Sigmoid colon (tissue), 4 donors: ENCODE results near the gene OGT.

Source experiments
- CTCF ChIP-seq, 4 experiments: fragments of 450-650 bp in 3 of 4; fragments of 200-600 bp in 1 of 4; IDR thresholded peaks; one replicate each; pipeline ENCODE4 v1.5.1; 2016 to 2019; ENCODE audit warnings: antibody characterized with exemption in 4 of 4, mild to moderate bottlenecking in 3 of 4, moderate library complexity in 2 of 4
- EP300 ChIP-seq, 4 donors: sonication (generic); formaldehyde crosslinking; IDR thresholded peaks; one replicate each; pipeline ENCODE4 v1.6.1; 2017; ENCODE audit warnings: antibody characterized with exemption in 4 of 4

DNA sequence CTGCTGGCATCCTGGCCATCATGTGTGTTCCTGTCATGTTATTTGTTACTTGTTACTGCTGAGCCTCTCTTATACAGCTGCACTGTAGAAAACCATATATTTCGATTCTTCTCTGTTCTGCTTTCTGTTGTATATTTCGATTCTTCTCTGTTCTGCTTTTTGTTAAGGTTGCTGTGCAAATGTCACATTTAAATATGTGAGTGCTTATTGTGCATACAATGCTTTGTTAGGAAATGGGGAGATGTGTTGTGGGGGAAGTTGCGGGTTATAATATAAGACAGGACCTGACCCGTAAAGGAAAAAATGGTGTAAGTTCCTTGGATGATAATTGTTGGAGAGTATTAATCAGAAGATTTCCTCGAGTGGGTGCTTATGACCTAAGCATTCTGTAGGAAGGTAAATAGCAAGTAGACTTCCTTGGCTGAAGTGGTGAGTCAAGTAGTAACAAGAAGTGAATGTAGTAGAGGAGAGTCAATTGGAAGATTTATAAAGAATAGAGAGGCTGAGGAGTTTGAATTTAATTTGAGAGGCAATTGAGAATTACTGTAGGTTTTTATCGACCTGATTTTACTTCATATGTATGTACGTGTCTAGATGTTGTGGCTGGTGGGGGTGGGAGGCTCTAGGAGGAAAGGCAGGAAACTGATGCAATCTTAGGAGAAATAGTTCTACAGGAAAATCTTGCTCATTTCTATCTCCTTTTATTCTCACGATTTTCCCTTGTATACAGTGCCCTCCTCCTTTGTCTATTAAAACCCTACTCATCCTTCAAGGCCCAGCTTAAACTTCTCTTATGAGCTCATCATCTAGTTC lies 8.5 kb downstream of the OGT start:
- TF ChIP-seq CTCF (IDR thresholded peaks at IDR 0.05) (no peak), EP300 (IDR thresholded peaks at IDR 0.05) (no peak)
